ENCODE results near the gene ANKRD18A. TPM values are rescaled to one million over a fixed set of nuclear protein-coding genes. Genes with fewer than 3 reads are reported as not detected.

The ANKRD18A gene
- total RNA-seq, 2 donors from 2014 or later = 5.3 to 8.0 TPM

GRCh38 chr9:38650564-38650963, 30.2 kb upstream of the ANKRD18A start:
- Histone ChIP-seq H3K27me3 (ENCODE audit: control insufficient read depth, insufficient read depth, low read length, poor library complexity, severe bottlenecking) (no peaks in the 10 kb centered on the region), H3K36me3 (ENCODE audit: control insufficient read depth, insufficient read depth, low read length) (no peaks in the 10 kb centered on the region), H3K4me1 (ENCODE audit: control insufficient read depth, insufficient read depth, low read length) (no peaks in the 10 kb centered on the region), H3K4me3 (ENCODE audit: low read length) (no peak overlapping the region), H3K9me3 (ENCODE audit: control insufficient read depth, low read length) (no peaks in the 10 kb centered on the region), H3K9ac (ENCODE audit: extremely low read depth, low read length, poor library complexity, severe bottlenecking) (no peak overlapping the region), H3K27ac (ENCODE audit: low read depth, low read length) (no peak overlapping the region)
- no peak overlapping the region for H3K4me3 Mint-ChIP-seq
- no peaks in the 10 kb centered on the region for H3K4me1 Mint-ChIP-seq
- H3K27ac Mint-ChIP-seq = no peak overlapping the region
- no peak for DNase-seq
- 91 to 93% methylated on average over 6 to 8 of the region's 8 CpGs for WGBS, 2 experiments (ENCODE audit: insufficient coverage in 1 of 2, insufficient read length in 1 of 2)
- H3K36me3 Mint-ChIP-seq (ENCODE audit: low read depth) = no peaks in the 10 kb centered on the region
- H3K9me3 Mint-ChIP-seq = peaks cover 2% of the 10 kb centered on the region
- TF ChIP-seq CTCF (conservative IDR thresholded peaks at IDR 0.05) = no peak
- H3K27me3 Mint-ChIP-seq (ENCODE audit: insufficient read depth) = no peaks in the 10 kb centered on the region

GRCh38 chr9:38649731-38650363, 29.5 kb upstream of the ANKRD18A start:
- Mint-ChIP-seq H3K4me3 (no peak overlapping the region), H3K36me3 (ENCODE audit: low read depth) (no peaks in the 10 kb centered on the region), H3K27ac (no peak overlapping the region), H3K9me3 (peaks cover 2% of the 10 kb centered on the region), H3K27me3 (ENCODE audit: insufficient read depth) (no peaks in the 10 kb centered on the region), H3K4me1 (no peaks in the 10 kb centered on the region)
- TF ChIP-seq CTCF (conservative IDR thresholded peaks at IDR 0.05) = no peak
- no peak overlapping the region for H3K27ac ChIP-seq (ENCODE audit: low read depth, low read length)
- no peaks in the 10 kb centered on the region for H3K27me3 ChIP-seq (ENCODE audit: control insufficient read depth, insufficient read depth, low read length, poor library complexity, severe bottlenecking)
- no peak overlapping the region for H3K9ac ChIP-seq (ENCODE audit: extremely low read depth, low read length, poor library complexity, severe bottlenecking)
- no peaks in the 10 kb centered on the region for H3K36me3 ChIP-seq (ENCODE audit: control insufficient read depth, insufficient read depth, low read length)
- H3K9me3 ChIP-seq (ENCODE audit: control insufficient read depth, low read length) = no peaks in the 10 kb centered on the region
- H3K4me1 ChIP-seq (ENCODE audit: control insufficient read depth, insufficient read depth, low read length) = no peaks in the 10 kb centered on the region
- no peak for DNase-seq
- whole genome bisulfite sequencing, 2 experiments (ENCODE audit: insufficient coverage in 1 of 2, insufficient read length in 1 of 2) = 90 to 95% methylated on average over 6 to 8 of the region's 8 CpGs
- H3K4me3 ChIP-seq (ENCODE audit: low read length) = no peak overlapping the region

GRCh38 chr9:38644601-38645000, 24.2 kb upstream of the ANKRD18A start:
- Mint-ChIP-seq H3K4me1 (no peaks in the 10 kb centered on the region), H3K27ac (no peak overlapping the region), H3K36me3 (ENCODE audit: low read depth) (no peaks in the 10 kb centered on the region), H3K9me3 (peaks cover 2% of the 10 kb centered on the region), H3K4me3 (no peak overlapping the region), H3K27me3 (ENCODE audit: insufficient read depth) (no peaks in the 10 kb centered on the region)
- 0 to 33% methylated on average over 1 to 2 of the region's 2 CpGs for WGBS, 2 experiments (ENCODE audit: insufficient coverage in 1 of 2, insufficient read length in 1 of 2)
- no peaks in the 10 kb centered on the region for H3K27me3 ChIP-seq (ENCODE audit: control insufficient read depth, insufficient read depth, low read length, poor library complexity, severe bottlenecking)
- no peaks in the 10 kb centered on the region for H3K36me3 ChIP-seq (ENCODE audit: control insufficient read depth, insufficient read depth, low read length)
- H3K9ac ChIP-seq (ENCODE audit: extremely low read depth, low read length, poor library complexity, severe bottlenecking) = no peak overlapping the region
- DNase-seq = no peak
- no peak overlapping the region for H3K27ac ChIP-seq (ENCODE audit: low read depth, low read length)
- H3K4me3 ChIP-seq (ENCODE audit: low read length) = no peak overlapping the region
- no peaks in the 10 kb centered on the region for H3K9me3 ChIP-seq (ENCODE audit: control insufficient read depth, low read length)
- TF ChIP-seq CTCF (conservative IDR thresholded peaks at IDR 0.05) = no peak
- H3K4me1 ChIP-seq (ENCODE audit: control insufficient read depth, insufficient read depth, low read length) = no peaks in the 10 kb centered on the region
